Stimulated activated CD8-positive, alpha-beta memory T cell treated with anti-CD3 and anti-CD28 coated beads, Interleukin-15, amount 100 ng/mL, for 24 hours (primary cell): ENCODE results near the gene MYOZ3.

Source experiments
- DNase-seq: peaks from one replicate; pipeline ENCODE4 v3.0.0-alpha.2; 2020; ENCODE audit warnings: low read depth

The MYOZ3 gene

GRCh38 chr5:150642991-150643710, 17.9 kb upstream of the MYOZ3 start:
- no peak for DNase-seq

GRCh38 chr5:150644058-150644457, 17.0 kb upstream of the MYOZ3 start:
- DNase-seq = no peak

GRCh38 chr5:150644514-150644913, 16.5 kb upstream of the MYOZ3 start:
- no peak for DNase-seq

GRCh38 chr5:150645070-150645700, 15.9 kb upstream of the MYOZ3 start:
- DNase-seq = no peak

- no peak for DNase-seq
Measured at GRCh38 chr5:150647275-150648251, 13.5 kb upstream of the MYOZ3 start.

- DNase-seq = no peak
Measured at GRCh38 chr5:150648294-150649107, 12.6 kb upstream of the MYOZ3 start.

GRCh38 chr5:150649108-150650020, 11.7 kb upstream of the MYOZ3 start:
- no peak for DNase-seq

GRCh38 chr5:150650021-150651006, 10.7 kb upstream of the MYOZ3 start:
- DNase-seq = no peak

GRCh38 chr5:150651382-150651781, 9.7 kb upstream of the MYOZ3 start:
- no peak for DNase-seq

GRCh38 chr5:150651924-150652671, 9.0 kb upstream of the MYOZ3 start:
- no peak for DNase-seq

- no peak for DNase-seq
Measured at GRCh38 chr5:150653145-150653761, 7.8 kb upstream of the MYOZ3 start.

GRCh38 chr5:150653762-150654556, 7.1 kb upstream of the MYOZ3 start:
- no peak for DNase-seq

GRCh38 chr5:150655221-150655620, 5.8 kb upstream of the MYOZ3 start:
- DNase-seq = no peak

GRCh38 chr5:150656191-150657132, 4.6 kb upstream of the MYOZ3 start:
- peak; percentile 45 for DNase-seq

- DNase-seq = no peak
Measured at GRCh38 chr5:150658121-150658520, 2.9 kb upstream of the MYOZ3 start.

- no peak for DNase-seq
Measured at GRCh38 chr5:150658699-150659265, 2.3 kb upstream of the MYOZ3 start.
